Measurements from ENCODE around the gene SLC34A1. TPM values are rescaled to one million over a fixed set of nuclear protein-coding genes. Genes with fewer than 3 reads are reported as not detected.

SLC34A1 gene
- total RNA-seq, 4 donors from 2014 or later: not detected

- H3K4me1 ChIP-seq: no peaks in the 10 kb centered on the region
- intact Hi-C loops (cut with DNase I; ENCODE audit: low total_unique reads): loop anchor here (1.0 kb wide), 2 partner anchors 65 to 112 kb away; no protein-coding TSS in a partner anchor
- DNase-seq (no peak), ATAC-seq (no peak)
- in situ Hi-C loops (cut with MboI; ENCODE audit: low sequenced_read_pairs in 4 of 4): loop anchor here (5.0 to 25.0 kb wide), 5 partner anchors 55 to 123 kb away; partner anchors contain the start of genes DOK3 (in 2 of the 4), DDX41 (in 1 of the 4) and PRR7 (in 1 of the 4)
- TF ChIP-seq POLR2A (IDR thresholded peaks at IDR 0.05): no peak
- no peak for TF ChIP-seq CTCF (IDR thresholded peaks at IDR 0.05 in 4 of 5, conservative IDR thresholded peaks at IDR 0.05 in 1 of 5)
- H3K9me3 ChIP-seq: no peaks in the 10 kb centered on the region
- H3K27ac ChIP-seq: no peak overlapping the region
- no peak overlapping the region for H3K4me3 ChIP-seq
- H3K36me3 ChIP-seq: no peaks in the 10 kb centered on the region
- H3K27me3 ChIP-seq: no peaks in the 10 kb centered on the region
These were observed 5.3 kb downstream of the SLC34A1 start for GRCh38 chr5:177389241-177390169.

GRCh38 chr5:177390363-177391300, 6.4 kb downstream of the SLC34A1 start:
- Histone ChIP-seq H3K27ac (no peak overlapping the region), H3K4me1 (no peaks in the 10 kb centered on the region), H3K36me3 (no peaks in the 10 kb centered on the region), H3K9me3 (no peaks in the 10 kb centered on the region), H3K27me3 (no peaks in the 10 kb centered on the region), H3K4me3 (no peak overlapping the region)
- ATAC-seq (peak; percentile 84 to 95), DNase-seq (peak; percentile 51 to 73)
- peak; percentile 91 to 99 (median 95) for TF ChIP-seq CTCF (IDR thresholded peaks at IDR 0.05 in 4 of 5, conservative IDR thresholded peaks at IDR 0.05 in 1 of 5)
- TF ChIP-seq POLR2A (IDR thresholded peaks at IDR 0.05): no peak
- intact Hi-C loops (cut with DNase I; ENCODE audit: low total_unique reads): loop anchor here (1.0 kb wide), 2 partner anchors 64 to 111 kb away; no protein-coding TSS in a partner anchor
- in situ Hi-C loops (cut with MboI; ENCODE audit: low sequenced_read_pairs in 4 of 4): loop anchor here (5.0 to 25.0 kb wide), 4 partner anchors 54 to 122 kb away; partner anchors contain the start of genes DDX41 (in 1 of the 4), DOK3 (in 1 of the 4) and PRR7 (in 1 of the 4)

- Histone ChIP-seq H3K27me3 (peaks cover 0 to 2% (median 0%) of the 10 kb centered on the region in 3 donors), H3K4me1 (no peaks in the 10 kb centered on the region), H3K9me3 (no peaks in the 10 kb centered on the region), H3K36me3 (no peaks in the 10 kb centered on the region), H3K27ac (no peak overlapping the region), H3K4me3 (no peak overlapping the region)
- DNase-seq (no peak), ATAC-seq (no peak)
- TF ChIP-seq POLR2A (IDR thresholded peaks at IDR 0.05) (no peak), CTCF (IDR thresholded peaks at IDR 0.05 in 4 of 5, conservative IDR thresholded peaks at IDR 0.05 in 1 of 5) (no peak)
- intact Hi-C loops (cut with DNase I; ENCODE audit: low total_unique reads) (no loop called here), in situ Hi-C loops (cut with MboI; ENCODE audit: low sequenced_read_pairs in 4 of 4) (loop anchor here (5.0 to 25.0 kb wide), 4 partner anchors 52 to 120 kb away; partner anchors contain the start of genes DDX41 (in 1 of the 4), DOK3 (in 1 of the 4) and PRR7 (in 1 of the 4))
These were observed 8.5 kb downstream of the SLC34A1 start for GRCh38 chr5:177392765-177393164.

GRCh38 chr5:177393206-177393765, 9.1 kb downstream of the SLC34A1 start:
- intact Hi-C loops (cut with DNase I; ENCODE audit: low total_unique reads): no loop called here
- no peak for TF ChIP-seq POLR2A (IDR thresholded peaks at IDR 0.05)
- no peak for TF ChIP-seq CTCF (IDR thresholded peaks at IDR 0.05 in 4 of 5, conservative IDR thresholded peaks at IDR 0.05 in 1 of 5)
- no peak for ATAC-seq
- H3K27me3 ChIP-seq: peaks cover 0 to 5% (median 4%) of the 10 kb centered on the region in 3 donors
- H3K4me1 ChIP-seq: no peaks in the 10 kb centered on the region
- H3K9me3 ChIP-seq: no peaks in the 10 kb centered on the region
- DNase-seq: no peak
- H3K36me3 ChIP-seq: no peaks in the 10 kb centered on the region
- in situ Hi-C loops (cut with MboI; ENCODE audit: low sequenced_read_pairs in 4 of 4): loop anchor here (5.0 to 25.0 kb wide), 4 partner anchors 52 to 119 kb away; partner anchors contain the start of genes DDX41 (in 1 of the 4), DOK3 (in 1 of the 4) and PRR7 (in 1 of the 4)
- H3K27ac ChIP-seq: no peak overlapping the region
- no peak overlapping the region for H3K4me3 ChIP-seq
